ENCODE data around the gene TMSB4X. TPM values are rescaled to one million over a fixed set of nuclear protein-coding genes. Genes with fewer than 3 reads are reported as not detected.
A peak's percentile ranks its signal among the peaks of the same experiment; 100 is the strongest.

The TMSB4X gene
- polyA plus RNA-seq, 1 of the 3 experiments (the other 2 are of a cell fraction): 4,830 TPM

- H3K27ac ChIP-seq (ENCODE audit: low read depth in 2 of 2, low read length in 1 of 2): peak overlapping the region in 1 of 2 experiments; percentile 68; a peak in 3 of 4 replicates
- POLR2A ChIA-PET: no interaction called here
- DNase-seq: no peak
- no peaks in the 10 kb centered on the region for H3K9me3 ChIP-seq
- H3K4me1 ChIP-seq (ENCODE audit: control insufficient read depth in 1 of 2, insufficient read depth in 2 of 2, low read depth in 1 of 2, low read length in 1 of 2): peaks cover 2 to 35% of the 10 kb centered on the region in 2 experiments; a peak in 3 of 4 replicates
- H3K9me2 ChIP-seq: no peaks in the 10 kb centered on the region
- CTCF ChIA-PET: no interaction called here
- no peak overlapping the region for H3K9ac ChIP-seq
- WGBS (ENCODE audit: low lambda C conversion rate): 49% methylated on average over 3 of the region's 3 CpGs
- H3F3A ChIP-seq (replicated peaks; ENCODE audit: insufficient read depth): peaks cover 39% of the 10 kb centered on the region
- no peaks in the 10 kb centered on the region for H3K27me3 ChIP-seq (ENCODE audit: insufficient read depth)
- no peaks in the 10 kb centered on the region for H4K20me1 ChIP-seq (ENCODE audit: insufficient read depth)
- H3K36me3 ChIP-seq (replicated peaks in 1 of 2; ENCODE audit: control insufficient read depth in 1 of 2, insufficient read depth in 2 of 2, low read length in 1 of 2): no peaks in the 10 kb centered on the region
- no peak overlapping the region for H3K4me3 ChIP-seq (ENCODE audit: low read depth in 2 of 2, low read length in 1 of 2)
- no peaks in the 10 kb centered on the region for H3K79me2 ChIP-seq (ENCODE audit: insufficient read depth)
- TF ChIP-seq SMC3 (IDR thresholded peaks at IDR 0.05; ENCODE audit: low read depth, low read length) (no peak), CHD2 (IDR thresholded peaks at IDR 0.05; ENCODE audit: low read length, partially characterized antibody) (no peak), JUND (IDR thresholded peaks at IDR 0.05) (no peak), RXRA (IDR thresholded peaks at IDR 0.05; ENCODE audit: borderline replicate concordance, low read depth) (no peak), POLR2AphosphoS5 (IDR thresholded peaks at IDR 0.05; ENCODE audit: low read depth, low read length) (no peak), TCF12 (IDR thresholded peaks at IDR 0.05) (no peak)
- TF ChIP-seq, protein P1, sequence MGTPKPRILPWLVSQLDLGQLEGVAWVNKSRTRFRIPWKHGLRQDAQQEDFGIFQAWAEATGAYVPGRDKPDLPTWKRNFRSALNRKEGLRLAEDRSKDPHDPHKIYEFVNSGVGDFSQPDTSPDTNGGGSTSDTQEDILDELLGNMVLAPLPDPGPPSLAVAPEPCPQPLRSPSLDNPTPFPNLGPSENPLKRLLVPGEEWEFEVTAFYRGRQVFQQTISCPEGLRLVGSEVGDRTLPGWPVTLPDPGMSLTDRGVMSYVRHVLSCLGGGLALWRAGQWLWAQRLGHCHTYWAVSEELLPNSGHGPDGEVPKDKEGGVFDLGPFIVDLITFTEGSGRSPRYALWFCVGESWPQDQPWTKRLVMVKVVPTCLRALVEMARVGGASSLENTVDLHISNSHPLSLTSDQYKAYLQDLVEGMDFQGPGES (IDR thresholded peaks at IDR 0.05; ENCODE audit: low read depth, low read length): no peak
- no peak overlapping the region for H2AFZ ChIP-seq (ENCODE audit: low read depth)
- 0 out of 2 replicates have a peak overlapping the region, but pooled peaks have one; percentile 46 for H3K4me2 ChIP-seq
Observed at GRCh38 chrX:13008851-13009250, 33.9 kb downstream of the TMSB4X start.

GRCh38 chrX:13009273-13009672 is 34.4 kb downstream of the TMSB4X start:
- H3K36me3 ChIP-seq (replicated peaks in 1 of 2; ENCODE audit: control insufficient read depth in 1 of 2, insufficient read depth in 2 of 2, low read length in 1 of 2): no peaks in the 10 kb centered on the region
- peaks cover 2 to 35% of the 10 kb centered on the region in 2 experiments; a peak in 3 of 4 replicates for H3K4me1 ChIP-seq (ENCODE audit: control insufficient read depth in 1 of 2, insufficient read depth in 2 of 2, low read depth in 1 of 2, low read length in 1 of 2)
- H3K9me3 ChIP-seq: no peaks in the 10 kb centered on the region
- no peaks in the 10 kb centered on the region for H4K20me1 ChIP-seq (ENCODE audit: insufficient read depth)
- H3K4me2 ChIP-seq: 0 out of 2 replicates have a peak overlapping the region, but pooled peaks have one; percentile 46
- H3F3A ChIP-seq (replicated peaks; ENCODE audit: insufficient read depth): peaks cover 39% of the 10 kb centered on the region
- H3K27me3 ChIP-seq (ENCODE audit: insufficient read depth): no peaks in the 10 kb centered on the region
- H3K9me2 ChIP-seq: no peaks in the 10 kb centered on the region
- ChIA-PET CTCF (no interaction called here), POLR2A (no interaction called here)
- no peak for TF ChIP-seq RXRA (IDR thresholded peaks at IDR 0.05; ENCODE audit: borderline replicate concordance, low read depth)
- WGBS (ENCODE audit: low lambda C conversion rate): 42% methylated on average over 3 of the region's 3 CpGs
- no peaks in the 10 kb centered on the region for H3K79me2 ChIP-seq (ENCODE audit: insufficient read depth)
- DNase-seq: no peak
- no peak overlapping the region for H3K4me3 ChIP-seq (ENCODE audit: low read depth in 2 of 2, low read length in 1 of 2)
- peak overlapping the region in 1 of 2 experiments; percentile 68; a peak in 1 of 4 replicates for H3K27ac ChIP-seq (ENCODE audit: low read depth in 2 of 2, low read length in 1 of 2)
- H2AFZ ChIP-seq (ENCODE audit: low read depth): no peak overlapping the region
- H3K9ac ChIP-seq: no peak overlapping the region

GRCh38 chrX:13009844-13010243 is 34.9 kb downstream of the TMSB4X start:
- no peak for TF ChIP-seq SMC3 (IDR thresholded peaks at IDR 0.05; ENCODE audit: low read depth, low read length)
- TF ChIP-seq FOSL2 (IDR thresholded peaks at IDR 0.05; ENCODE audit: borderline replicate concordance, low read depth): peak; percentile 57; the same call in 1 of the 2 replicates
- no peak for TF ChIP-seq EP300 (IDR thresholded peaks at IDR 0.05; ENCODE audit: borderline replicate concordance in 1 of 2, low read depth in 1 of 2, low read length in 1 of 2)
- TF ChIP-seq, protein P2, sequence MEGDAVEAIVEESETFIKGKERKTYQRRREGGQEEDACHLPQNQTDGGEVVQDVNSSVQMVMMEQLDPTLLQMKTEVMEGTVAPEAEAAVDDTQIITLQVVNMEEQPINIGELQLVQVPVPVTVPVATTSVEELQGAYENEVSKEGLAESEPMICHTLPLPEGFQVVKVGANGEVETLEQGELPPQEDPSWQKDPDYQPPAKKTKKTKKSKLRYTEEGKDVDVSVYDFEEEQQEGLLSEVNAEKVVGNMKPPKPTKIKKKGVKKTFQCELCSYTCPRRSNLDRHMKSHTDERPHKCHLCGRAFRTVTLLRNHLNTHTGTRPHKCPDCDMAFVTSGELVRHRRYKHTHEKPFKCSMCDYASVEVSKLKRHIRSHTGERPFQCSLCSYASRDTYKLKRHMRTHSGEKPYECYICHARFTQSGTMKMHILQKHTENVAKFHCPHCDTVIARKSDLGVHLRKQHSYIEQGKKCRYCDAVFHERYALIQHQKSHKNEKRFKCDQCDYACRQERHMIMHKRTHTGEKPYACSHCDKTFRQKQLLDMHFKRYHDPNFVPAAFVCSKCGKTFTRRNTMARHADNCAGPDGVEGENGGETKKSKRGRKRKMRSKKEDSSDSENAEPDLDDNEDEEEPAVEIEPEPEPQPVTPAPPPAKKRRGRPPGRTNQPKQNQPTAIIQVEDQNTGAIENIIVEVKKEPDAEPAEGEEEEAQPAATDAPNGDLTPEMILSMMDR (IDR thresholded peaks at IDR 0.05): no peak
- peak; percentile 34; the same call in 1 of the 2 replicates for TF ChIP-seq JUND (IDR thresholded peaks at IDR 0.05)
- TF ChIP-seq RCOR1 (IDR thresholded peaks at IDR 0.05; ENCODE audit: low read length): no peak
- DNase-seq: no peak
- Histone ChIP-seq H3K79me2 (ENCODE audit: insufficient read depth) (no peaks in the 10 kb centered on the region), H3K9ac (no peak overlapping the region), H2AFZ (ENCODE audit: low read depth) (no peak overlapping the region), H3K9me3 (no peaks in the 10 kb centered on the region), H3F3A (replicated peaks; ENCODE audit: insufficient read depth) (peaks cover 39% of the 10 kb centered on the region), H4K20me1 (ENCODE audit: insufficient read depth) (no peaks in the 10 kb centered on the region), H3K27me3 (ENCODE audit: insufficient read depth) (no peaks in the 10 kb centered on the region), H3K4me3 (ENCODE audit: low read depth in 2 of 2, low read length in 1 of 2) (no peak overlapping the region), H3K4me1 (ENCODE audit: control insufficient read depth in 1 of 2, insufficient read depth in 2 of 2, low read depth in 1 of 2, low read length in 1 of 2) (peaks cover 2 to 39% of the 10 kb centered on the region in 2 experiments; a peak in 3 of 4 replicates), H3K27ac (ENCODE audit: low read depth in 2 of 2, low read length in 1 of 2) (peak overlapping the region in 1 of 2 experiments; percentile 68; a peak in 1 of 4 replicates), H3K9me2 (no peaks in the 10 kb centered on the region), H3K4me2 (peak overlapping the region; percentile 46; the same call in 1 of the 2 replicates), H3K36me3 (replicated peaks in 1 of 2; ENCODE audit: control insufficient read depth in 1 of 2, insufficient read depth in 2 of 2, low read length in 1 of 2) (no peaks in the 10 kb centered on the region)
- POLR2A ChIA-PET: no interaction called here
- 39% methylated on average over 8 of the region's 8 CpGs for WGBS (ENCODE audit: low lambda C conversion rate)
- CTCF ChIA-PET: interaction anchor here (1.1 kb wide), 1 partner anchor 478 kb away, joined by 4 read pairs; no protein-coding TSS in a partner anchor
